HCT116 (cell line): ENCODE measurements around the gene ASPRV1. TPM values are rescaled to one million over a fixed set of nuclear protein-coding genes. Genes with fewer than 3 reads are reported as not detected.

Experiments
- ATAC-seq: fragments of 200-7000 bp; cut with Tn5 transposase; 2 replicates; pipeline ENCODE4 v1.9.1; 2020; ENCODE audit warnings: mild to moderate bottlenecking, moderate library complexity
- BruUV-seq: library from RNA; stranded (reverse); fragments of 400-500 nt; replicated peaks from 2 replicates; lab custom pipeline; 2021; lab: Mats Ljungman, UMichigan
- CTCF ChIA-PET: fragments of 300-600 bp; sonication (Branson Sonifier 250); formaldehyde crosslinking; loops from one replicate; lab custom pipeline; 2021; ENCODE audit warnings: antibody characterized with exemption; lab: Charles Lee
- POLR2A ChIA-PET: fragments of 300-600, 350-600 bp; sonication (Branson Sonifier 250); formaldehyde crosslinking; loops from one replicate; lab custom pipeline; 2021; ENCODE audit warnings: antibody characterized with exemption; lab: Charles Lee
- RAD21 ChIA-PET, 2 experiments: fragments of 300-600 bp; sonication (Branson Sonifier 250); formaldehyde crosslinking; loops; one replicate each; lab custom pipeline; 2023; ENCODE audit warnings: low total read pairs in 2 of 2; ENCODE audit not compliant: uncharacterized antibody in 2 of 2, unreplicated experiment in 2 of 2, low non-redundant PET in 1 of 2; lab: Charles Lee
- DNase-seq: peaks from one replicate; pipeline ENCODE4 v3.0.0-alpha.2; 2010; ENCODE audit warnings: low read depth, low spot score
- H2AFZ ChIP-seq: fragments of 200-600 bp; shearing (Covaris generic), sonication (generic); 2 replicates; pipeline ENCODE4 v1.6.1; 2017; ENCODE audit warnings: low read depth, mixed run types, mixed read lengths, antibody characterized with exemption, low read length; ENCODE audit not compliant: poor library complexity, severe bottlenecking
- H3K27ac ChIP-seq: 2 replicates; pipeline ENCODE4 v1.5.1; 2012; ENCODE audit warnings: low read depth, low read length
- H3K27me3 ChIP-seq: fragments of 200-600 bp; sonication (generic); 2 replicates; pipeline ENCODE4 v1.6.1; 2016; ENCODE audit warnings: mixed run types, low read length, mixed read lengths; ENCODE audit not compliant: insufficient read depth
- H3K36me3 ChIP-seq, 2 experiments: fragments of 200-500 bp in 1 of 2; fragments of 200-600 bp in 1 of 2; sonication (Bioruptor generic) in 1 of 2; sonication (generic) in 1 of 2; 2 replicates each; pipeline versions ENCODE4 v1.5.1 to v1.6.1; 2014 to 2016; ENCODE audit warnings: low read length in 2 of 2, inconsistent platforms in 1 of 2, mixed read lengths in 1 of 2, mixed run types in 1 of 2; ENCODE audit not compliant: insufficient read depth in 2 of 2, control insufficient read depth in 1 of 2
- H3K4me1 ChIP-seq, 2 experiments: fragments of 200-600 bp in 1 of 2; sonication (generic) in 1 of 2; 2 replicates each; pipeline versions ENCODE4 v1.5.1 to v1.6.1; 2012 to 2017; ENCODE audit warnings: low read length in 2 of 2, inconsistent platforms in 1 of 2, mild to moderate bottlenecking in 1 of 2, mixed read lengths in 1 of 2, mixed run types in 1 of 2, moderate library complexity in 1 of 2; ENCODE audit not compliant: insufficient read depth in 2 of 2, control insufficient read depth in 1 of 2
- H3K4me2 ChIP-seq: fragments of 200-600 bp; sonication (generic); 2 replicates; pipeline ENCODE4 v1.6.1; 2017; ENCODE audit warnings: mixed run types, low read length, mixed read lengths
- H3K4me3 ChIP-seq, 2 experiments: fragments of 200-600 bp in 1 of 2; sonication (generic) in 1 of 2; replicated peaks in 1 of 2; 2 replicates each; pipeline ENCODE4 v1.5.1; 2011 to 2016; ENCODE audit warnings: low read length in 2 of 2, control low read depth in 1 of 2, low read depth in 1 of 2, mild to moderate bottlenecking in 1 of 2, mixed read lengths in 1 of 2, mixed run types in 1 of 2
- H3K79me2 ChIP-seq: fragments of 200-600 bp; sonication (generic); 2 replicates; pipeline ENCODE4 v1.6.1; 2017; ENCODE audit warnings: mild to moderate bottlenecking, mixed run types, low read length, moderate library complexity, mixed read lengths; ENCODE audit not compliant: insufficient read depth
- H3K9ac ChIP-seq: fragments of 200-600 bp; sonication (generic); 2 replicates; pipeline ENCODE4 v1.6.1; 2016; ENCODE audit warnings: low read length, mixed read lengths
- H3K9me2 ChIP-seq: fragments of 200-600 bp; sonication (generic), shearing (Covaris generic); 2 replicates; pipeline ENCODE4 v1.6.1; 2017; ENCODE audit warnings: mixed run types, mild to moderate bottlenecking, moderate library complexity; ENCODE audit not compliant: insufficient read depth
- H3K9me3 ChIP-seq, 2 experiments: fragments of 200-500 bp in 1 of 2; fragments of 200-600 bp in 1 of 2; sonication (Bioruptor generic) in 1 of 2; sonication (generic) in 1 of 2; 2 replicates each; pipeline ENCODE4 v1.6.1; 2014 to 2017; ENCODE audit warnings: low read length in 2 of 2, mixed read lengths in 2 of 2, inconsistent platforms in 1 of 2, low read depth in 1 of 2, mild to moderate bottlenecking in 1 of 2, mixed run types in 1 of 2, moderate library complexity in 1 of 2; ENCODE audit not compliant: control insufficient read depth in 1 of 2, insufficient read depth in 1 of 2
- H4K20me1 ChIP-seq: fragments of 200-600 bp; sonication (generic), shearing (Covaris generic); 2 replicates; pipeline ENCODE4 v1.6.1; 2017; ENCODE audit warnings: mixed run types, mild to moderate bottlenecking, moderate library complexity; ENCODE audit not compliant: insufficient read depth
- CBX3 ChIP-seq: IDR thresholded peaks from 2 replicates; pipeline ENCODE4 v1.6.1; 2012; ENCODE audit warnings: low read depth
- CEBPB ChIP-seq: IDR thresholded peaks from 2 replicates; pipeline ENCODE4 v1.6.1; 2012; ENCODE audit warnings: low read depth
- EGR1 ChIP-seq: IDR thresholded peaks from 2 replicates; pipeline ENCODE4 v1.6.1; 2012; ENCODE audit warnings: low read depth
- EZH2 ChIP-seq: fragments of 200-600 bp; sonication (generic); IDR thresholded peaks from 2 replicates; pipeline ENCODE4 v1.6.1; 2017; ENCODE audit warnings: antibody characterized with exemption, mixed run types
- EZH2phosphoT487 ChIP-seq: fragments of 200-600 bp; IDR thresholded peaks from 2 replicates; pipeline ENCODE4 v1.6.1; 2018; ENCODE audit warnings: antibody characterized with exemption, borderline replicate concordance
- FOSL1 ChIP-seq: IDR thresholded peaks from 2 replicates; pipeline ENCODE4 v1.6.1; 2012; ENCODE audit warnings: low read depth
- JUND ChIP-seq: IDR thresholded peaks from 2 replicates; pipeline ENCODE4 v1.6.1; 2012
- POLR2A ChIP-seq: IDR thresholded peaks from 2 replicates; pipeline ENCODE4 v1.7.0; 2011; ENCODE audit warnings: borderline replicate concordance; ENCODE audit not compliant: insufficient read depth, insufficient read length; ENCODE audit errors: extremely low read depth
- SIN3A ChIP-seq: IDR thresholded peaks from 2 replicates; pipeline ENCODE4 v1.6.1; 2012; ENCODE audit warnings: low read depth
- SP1 ChIP-seq: IDR thresholded peaks from 2 replicates; pipeline ENCODE4 v1.6.1; 2012; ENCODE audit warnings: low read depth
- SRF ChIP-seq: IDR thresholded peaks from 2 replicates; pipeline ENCODE4 v1.6.1; 2012; ENCODE audit warnings: low read depth
- TCF7L2 ChIP-seq: IDR thresholded peaks from 2 replicates; pipeline ENCODE4 v1.7.0; 2011; ENCODE audit warnings: borderline replicate concordance, inconsistent platforms; ENCODE audit not compliant: insufficient read depth, insufficient read length; ENCODE audit errors: extremely low read depth
- YY1 ChIP-seq: IDR thresholded peaks from 2 replicates; pipeline ENCODE4 v1.6.1; 2011; ENCODE audit warnings: low read length, low read depth, moderate library complexity, mild to moderate bottlenecking; ENCODE audit not compliant: insufficient replicate concordance; ENCODE audit errors: extremely low read depth
- ZFX ChIP-seq: fragments of 450-650 bp; IDR thresholded peaks from 2 replicates; pipeline ENCODE4 v1.6.1; 2017
- ZNF274 ChIP-seq: fragments of 200-500 bp; sonication (Bioruptor generic); IDR thresholded peaks from 2 replicates; pipeline ENCODE4 v1.6.1; 2014; ENCODE audit warnings: mild to moderate bottlenecking, low read depth, low read length, inconsistent platforms
- intact Hi-C: fragments of 100-400 bp; cut with micrococcal nuclease; formaldehyde crosslinking; loops from 2 replicates; pipeline ENCODE4 v1.10.0; 2022
- total RNA-seq: library from RNA; stranded (reverse); gene quantifications from one replicate; pipeline ENCODE4 v1.2.1, GENCODE V29; 2021; ENCODE audit not compliant: unreplicated experiment
- TF ChIP-seq, protein P1 (sequence below): IDR thresholded peaks from 2 replicates; pipeline ENCODE4 v1.6.1; 2012
- TF ChIP-seq, protein P2 (sequence below): IDR thresholded peaks from 2 replicates; pipeline ENCODE4 v1.6.1; 2012; ENCODE audit warnings: low read depth

The ASPRV1 gene
- total RNA-seq, 1 experiment from 2014 or later, result 1.1 TPM

DNA sequence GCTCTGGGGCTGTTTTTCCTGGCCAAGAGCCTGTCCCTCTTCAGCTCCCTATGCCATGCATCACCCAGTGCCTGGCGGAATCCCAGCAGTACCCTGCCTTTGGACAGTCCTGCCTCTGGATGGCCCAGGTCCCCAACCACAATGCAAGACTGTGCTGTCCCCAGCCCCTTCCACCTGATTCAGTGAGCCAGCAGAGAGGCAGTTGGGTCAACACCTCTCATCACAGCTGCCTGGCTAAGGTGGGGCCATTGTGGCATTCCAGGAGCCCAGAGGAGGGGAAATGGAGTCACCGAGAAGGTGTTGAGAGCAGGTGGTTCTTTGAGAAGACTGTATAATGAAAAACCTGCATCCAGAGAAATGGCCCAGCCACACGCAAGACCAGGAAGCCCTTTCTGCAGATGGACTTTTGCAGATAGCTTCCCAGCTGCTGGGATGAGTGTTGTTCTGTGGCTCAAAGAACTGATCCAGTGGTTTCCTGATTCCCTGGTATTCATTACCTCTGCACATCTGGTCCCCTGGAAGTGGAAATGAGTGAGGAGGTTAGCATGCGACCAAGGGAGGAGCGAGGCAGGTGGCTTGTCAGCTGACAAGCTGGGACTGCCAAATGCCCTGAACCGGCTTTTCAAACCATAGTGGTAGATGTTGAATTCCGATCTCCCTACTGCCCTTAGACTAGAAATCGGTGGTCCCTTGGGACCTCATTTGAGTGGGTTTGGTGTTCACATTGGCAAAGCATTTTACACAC lies 1.7 kb upstream of the ASPRV1 start:
- Histone ChIP-seq H3K9ac (no peak overlapping the region), H3K9me2 (no peaks in the 10 kb centered on the region), H3K27ac (no peak overlapping the region), H3K36me3 (no peaks in the 10 kb centered on the region), H3K27me3 (no peaks in the 10 kb centered on the region), H4K20me1 (no peaks in the 10 kb centered on the region), H3K4me2 (no peak overlapping the region), H3K79me2 (no peaks in the 10 kb centered on the region), H2AFZ (no peak overlapping the region), H3K9me3 (no peaks in the 10 kb centered on the region), H3K4me3 (no peak overlapping the region), H3K4me1 (no peaks in the 10 kb centered on the region)
- intact Hi-C loops, result no loop called here
- no TSS peak for BruUV-seq
- RAD21 ChIA-PET, result no interaction called here
- DNase-seq, result no peak
- TF ChIP-seq TCF7L2 (no peak), SP1 (no peak), YY1 (no peak), ZNF274 (no peak), CBX3 (no peak), SIN3A (no peak), JUND (no peak), POLR2A (no peak), EGR1 (no peak), SRF (no peak), ZFX (no peak)
- TF ChIP-seq, protein P1, sequence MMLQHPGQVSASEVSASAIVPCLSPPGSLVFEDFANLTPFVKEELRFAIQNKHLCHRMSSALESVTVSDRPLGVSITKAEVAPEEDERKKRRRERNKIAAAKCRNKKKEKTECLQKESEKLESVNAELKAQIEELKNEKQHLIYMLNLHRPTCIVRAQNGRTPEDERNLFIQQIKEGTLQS, result no peak
- CTCF ChIA-PET, result no interaction called here
- no peak for ATAC-seq
- POLR2A ChIA-PET, result no interaction called here

DNA sequence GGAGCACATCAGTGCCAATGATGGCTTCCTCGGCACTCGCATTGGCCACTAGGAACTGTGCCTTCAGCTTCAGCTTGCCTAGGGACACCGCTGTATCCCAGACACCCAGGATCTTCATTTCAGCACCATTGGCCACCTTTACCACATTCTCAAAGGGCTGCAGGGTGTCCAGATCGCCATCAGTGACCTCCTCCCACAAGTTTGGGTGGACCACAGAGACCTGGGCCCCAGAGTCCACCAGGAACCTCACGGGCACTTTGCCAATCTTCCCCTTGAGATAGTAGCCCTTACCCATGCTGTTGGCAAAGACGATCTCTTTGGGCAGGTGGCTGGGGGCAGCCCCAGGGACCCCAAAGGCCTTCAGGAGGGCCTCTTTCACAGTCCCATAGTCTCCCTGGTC lies 610 bp downstream of the ASPRV1 start:
- CTCF ChIA-PET, result no interaction called here
- H4K20me1 ChIP-seq, result no peaks in the 10 kb centered on the region
- no peak overlapping the region for H3K4me3 ChIP-seq
- no peak overlapping the region for H3K9ac ChIP-seq
- no peaks in the 10 kb centered on the region for H3K9me3 ChIP-seq
- DNase-seq (no peak), ATAC-seq (no peak)
- H3K4me1 ChIP-seq, result no peaks in the 10 kb centered on the region
- RAD21 ChIA-PET, result no interaction called here
- H3K9me2 ChIP-seq, result no peaks in the 10 kb centered on the region
- peaks cover 6% of the 10 kb centered on the region; the same call in 1 of the 2 replicates for H3K27me3 ChIP-seq
- H3K27ac ChIP-seq, result no peak overlapping the region
- H3K36me3 ChIP-seq, result no peaks in the 10 kb centered on the region
- no TSS peak for BruUV-seq
- POLR2A ChIA-PET, result no interaction called here
- intact Hi-C loops, result no loop called here
- H3K4me2 ChIP-seq, result no peak overlapping the region
- no peak overlapping the region for H2AFZ ChIP-seq
- no peaks in the 10 kb centered on the region for H3K79me2 ChIP-seq
- TF ChIP-seq SRF, result no peak
- TF ChIP-seq CEBPB, result no peak
- TF ChIP-seq, protein P2, sequence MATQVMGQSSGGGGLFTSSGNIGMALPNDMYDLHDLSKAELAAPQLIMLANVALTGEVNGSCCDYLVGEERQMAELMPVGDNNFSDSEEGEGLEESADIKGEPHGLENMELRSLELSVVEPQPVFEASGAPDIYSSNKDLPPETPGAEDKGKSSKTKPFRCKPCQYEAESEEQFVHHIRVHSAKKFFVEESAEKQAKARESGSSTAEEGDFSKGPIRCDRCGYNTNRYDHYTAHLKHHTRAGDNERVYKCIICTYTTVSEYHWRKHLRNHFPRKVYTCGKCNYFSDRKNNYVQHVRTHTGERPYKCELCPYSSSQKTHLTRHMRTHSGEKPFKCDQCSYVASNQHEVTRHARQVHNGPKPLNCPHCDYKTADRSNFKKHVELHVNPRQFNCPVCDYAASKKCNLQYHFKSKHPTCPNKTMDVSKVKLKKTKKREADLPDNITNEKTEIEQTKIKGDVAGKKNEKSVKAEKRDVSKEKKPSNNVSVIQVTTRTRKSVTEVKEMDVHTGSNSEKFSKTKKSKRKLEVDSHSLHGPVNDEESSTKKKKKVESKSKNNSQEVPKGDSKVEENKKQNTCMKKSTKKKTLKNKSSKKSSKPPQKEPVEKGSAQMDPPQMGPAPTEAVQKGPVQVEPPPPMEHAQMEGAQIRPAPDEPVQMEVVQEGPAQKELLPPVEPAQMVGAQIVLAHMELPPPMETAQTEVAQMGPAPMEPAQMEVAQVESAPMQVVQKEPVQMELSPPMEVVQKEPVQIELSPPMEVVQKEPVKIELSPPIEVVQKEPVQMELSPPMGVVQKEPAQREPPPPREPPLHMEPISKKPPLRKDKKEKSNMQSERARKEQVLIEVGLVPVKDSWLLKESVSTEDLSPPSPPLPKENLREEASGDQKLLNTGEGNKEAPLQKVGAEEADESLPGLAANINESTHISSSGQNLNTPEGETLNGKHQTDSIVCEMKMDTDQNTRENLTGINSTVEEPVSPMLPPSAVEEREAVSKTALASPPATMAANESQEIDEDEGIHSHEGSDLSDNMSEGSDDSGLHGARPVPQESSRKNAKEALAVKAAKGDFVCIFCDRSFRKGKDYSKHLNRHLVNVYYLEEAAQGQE, result no peak
- no peak for TF ChIP-seq EZH2phosphoT487
- no peak for TF ChIP-seq ZFX
- TF ChIP-seq SP1, result no peak
- no peak for TF ChIP-seq FOSL1
- no peak for TF ChIP-seq EZH2
- no peak for TF ChIP-seq YY1
